GM23338 (cell line): ENCODE measurements around the gene WNT2B.

Source experiments
- CREB1 ChIP-seq: fragments of 250-450 bp; sonication (Bioruptor Pico); IDR thresholded peaks from 2 replicates; pipeline ENCODE4 v1.5.0; 2020; ENCODE audit warnings: low read depth, mild to moderate bottlenecking, moderate library complexity
- CTCF ChIP-seq, 2 experiments: fragments of 200-600 bp in 1 of 2; sonication (generic) in 1 of 2; conservative IDR thresholded peaks; 2 replicates each; pipeline versions ENCODE4 v1.5.1 to v1.6.1; 2016 to 2017; ENCODE audit warnings: antibody characterized with exemption in 2 of 2, low read depth in 2 of 2, mild to moderate bottlenecking in 2 of 2, moderate library complexity in 1 of 2
- ETS1 ChIP-seq: IDR thresholded peaks from 2 replicates; pipeline ENCODE4 v1.6.1; 2016; ENCODE audit warnings: antibody characterized with exemption
- EZH2 ChIP-seq: fragments of 200-600 bp; sonication (generic); IDR thresholded peaks from one replicate; pipeline ENCODE4 v1.8.0; 2017; ENCODE audit warnings: antibody characterized with exemption, mild to moderate bottlenecking, low read depth; ENCODE audit not compliant: unreplicated experiment
- EZH2phosphoT487 ChIP-seq: fragments of 200-600 bp; sonication (generic); IDR thresholded peaks from one replicate; pipeline ENCODE4 v1.8.1; 2018; ENCODE audit warnings: antibody characterized with exemption; ENCODE audit not compliant: unreplicated experiment
- JUNB ChIP-seq: IDR thresholded peaks from one replicate; pipeline ENCODE4 v1.6.1; 2016; ENCODE audit warnings: antibody characterized with exemption; ENCODE audit not compliant: unreplicated experiment
- NANOG ChIP-seq: IDR thresholded peaks from 2 replicates; pipeline ENCODE4 v1.6.1; 2016; ENCODE audit warnings: antibody characterized with exemption, borderline replicate concordance
- POLR2AphosphoS5 ChIP-seq: IDR thresholded peaks from 2 replicates; pipeline ENCODE4 v1.6.1; 2016; ENCODE audit warnings: antibody characterized with exemption, low read depth
- REST ChIP-seq: IDR thresholded peaks from one replicate; pipeline ENCODE4 v1.6.1; 2018; ENCODE audit warnings: antibody characterized with exemption; ENCODE audit not compliant: unreplicated experiment
- STAT1 ChIP-seq: IDR thresholded peaks from one replicate; pipeline ENCODE4 v1.6.1; 2016; ENCODE audit warnings: antibody characterized with exemption; ENCODE audit not compliant: unreplicated experiment
- ZNF114 ChIP-seq: fragments of 250-450 bp; sonication (Bioruptor Pico); IDR thresholded peaks from 2 replicates; pipeline ENCODE4 v1.5.0; 2020; ENCODE audit warnings: mild to moderate bottlenecking, moderate library complexity
- ZNF331 ChIP-seq: fragments of 250-450 bp; sonication (Bioruptor Pico); IDR thresholded peaks from 2 replicates; pipeline ENCODE4 v1.5.0; 2020; ENCODE audit warnings: low read depth, mild to moderate bottlenecking, moderate library complexity
- ZNF462 ChIP-seq: fragments of 250-450 bp; sonication (Bioruptor Pico); IDR thresholded peaks from 2 replicates; pipeline ENCODE4 v1.5.0; 2020; ENCODE audit warnings: mild to moderate bottlenecking, moderate library complexity

GRCh38 chr1:112504661-112505399 is 3.9 kb upstream of the WNT2B start:
- TF ChIP-seq EZH2 (no peak), CTCF (conservative IDR thresholded peaks at IDR 0.05; ENCODE audit: low read depth in 2 of 2) (no peak), REST (no peak), EZH2phosphoT487 (no peak), STAT1 (no peak), CREB1 (no peak), ZNF462 (CRISPR knock-in tag) (no peak), POLR2AphosphoS5 (no peak), JUNB (no peak), NANOG (no peak), ETS1 (no peak), ZNF331 (no peak), ZNF114 (CRISPR knock-in tag) (no peak)
